ENCODE data around the gene CTNNBL1.
"Not testable (repeated sequence)": the region's sequence is repeated elsewhere in the genome, so short reads cannot be mapped to it uniquely, and the experiment has no call there.

DNA sequence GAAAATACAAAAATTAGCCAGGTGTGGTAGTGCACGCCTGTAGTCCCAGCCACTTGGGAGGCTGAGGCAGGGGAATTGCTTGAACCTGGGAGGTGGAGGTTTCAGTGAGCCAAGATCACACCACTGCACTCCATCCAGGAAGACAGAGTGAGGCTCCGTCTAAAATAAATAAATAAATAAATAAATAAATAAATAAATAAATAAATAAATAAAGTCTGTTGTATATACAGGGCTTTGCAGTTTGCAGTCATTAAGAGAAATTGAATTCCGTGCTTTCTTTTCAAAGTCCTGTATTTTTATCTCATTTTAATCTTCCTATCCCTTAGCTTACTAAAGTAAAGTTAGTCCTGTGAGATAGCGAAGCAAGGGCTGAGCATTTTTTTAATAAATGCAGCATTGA is 28.5 kb downstream of the CTNNBL1 start:
- TF ChIP-seq CTCF (IDR thresholded peaks at IDR 0.05) = not testable (repeated sequence)
- TF ChIP-seq, protein P1, sequence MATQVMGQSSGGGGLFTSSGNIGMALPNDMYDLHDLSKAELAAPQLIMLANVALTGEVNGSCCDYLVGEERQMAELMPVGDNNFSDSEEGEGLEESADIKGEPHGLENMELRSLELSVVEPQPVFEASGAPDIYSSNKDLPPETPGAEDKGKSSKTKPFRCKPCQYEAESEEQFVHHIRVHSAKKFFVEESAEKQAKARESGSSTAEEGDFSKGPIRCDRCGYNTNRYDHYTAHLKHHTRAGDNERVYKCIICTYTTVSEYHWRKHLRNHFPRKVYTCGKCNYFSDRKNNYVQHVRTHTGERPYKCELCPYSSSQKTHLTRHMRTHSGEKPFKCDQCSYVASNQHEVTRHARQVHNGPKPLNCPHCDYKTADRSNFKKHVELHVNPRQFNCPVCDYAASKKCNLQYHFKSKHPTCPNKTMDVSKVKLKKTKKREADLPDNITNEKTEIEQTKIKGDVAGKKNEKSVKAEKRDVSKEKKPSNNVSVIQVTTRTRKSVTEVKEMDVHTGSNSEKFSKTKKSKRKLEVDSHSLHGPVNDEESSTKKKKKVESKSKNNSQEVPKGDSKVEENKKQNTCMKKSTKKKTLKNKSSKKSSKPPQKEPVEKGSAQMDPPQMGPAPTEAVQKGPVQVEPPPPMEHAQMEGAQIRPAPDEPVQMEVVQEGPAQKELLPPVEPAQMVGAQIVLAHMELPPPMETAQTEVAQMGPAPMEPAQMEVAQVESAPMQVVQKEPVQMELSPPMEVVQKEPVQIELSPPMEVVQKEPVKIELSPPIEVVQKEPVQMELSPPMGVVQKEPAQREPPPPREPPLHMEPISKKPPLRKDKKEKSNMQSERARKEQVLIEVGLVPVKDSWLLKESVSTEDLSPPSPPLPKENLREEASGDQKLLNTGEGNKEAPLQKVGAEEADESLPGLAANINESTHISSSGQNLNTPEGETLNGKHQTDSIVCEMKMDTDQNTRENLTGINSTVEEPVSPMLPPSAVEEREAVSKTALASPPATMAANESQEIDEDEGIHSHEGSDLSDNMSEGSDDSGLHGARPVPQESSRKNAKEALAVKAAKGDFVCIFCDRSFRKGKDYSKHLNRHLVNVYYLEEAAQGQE (IDR thresholded peaks at IDR 0.05; ENCODE audit: insufficient read depth in 1 of 2, low read depth in 2 of 2, low read length in 1 of 2) = not testable (repeated sequence)

Data from Panc1 (cell line).